ENCODE measurements around the gene USF2. TPM values are rescaled to one million over a fixed set of nuclear protein-coding genes. Genes with fewer than 3 reads are reported as not detected.

USF2 gene
- total RNA-seq, 3 donors from 2014 or later, result 72.7 to 117 (median 77.3) TPM

GRCh38 chr19:35288906-35289305, 20.1 kb downstream of the USF2 start:
- no peak for TF ChIP-seq POLR2A (IDR thresholded peaks at IDR 0.05)
- Histone ChIP-seq H3K27ac (no peak overlapping the region), H3K27me3 (peaks cover 0 to 11% of the 10 kb centered on the region in 2 donors), H3K36me3 (no peaks in the 10 kb centered on the region), H3K4me3 (no peak overlapping the region), H3K4me1 (no peaks in the 10 kb centered on the region), H3K9me3 (no peaks in the 10 kb centered on the region)
- no peak for DNase-seq (ENCODE audit: low spot score in 2 of 2)
- intact Hi-C loops (cut with DNase I; ENCODE audit: low total_unique reads), result no loop called here

- TF ChIP-seq CTCF (IDR thresholded peaks at IDR 0.05), result no peak
- no peak for TF ChIP-seq POLR2AphosphoS5 (IDR thresholded peaks at IDR 0.05)
- no peak for TF ChIP-seq POLR2A (IDR thresholded peaks at IDR 0.05)
- intact Hi-C loops (cut with DNase I; ENCODE audit: low total_unique reads), result no loop called here
- Histone ChIP-seq H3K27me3 (peaks cover 0 to 11% of the 10 kb centered on the region in 2 donors), H3K36me3 (no peaks in the 10 kb centered on the region), H3K9me3 (no peaks in the 10 kb centered on the region), H3K4me3 (no peak overlapping the region), H3K4me1 (no peaks in the 10 kb centered on the region), H3K27ac (no peak overlapping the region)
- DNase-seq (ENCODE audit: low spot score in 2 of 2), result no peak
These were observed 21.8 kb downstream of the USF2 start for GRCh38 chr19:35290381-35291127.

- H3K27me3 ChIP-seq, result peaks cover 0 to 11% of the 10 kb centered on the region in 2 donors
- intact Hi-C loops (cut with DNase I; ENCODE audit: low total_unique reads), result no loop called here
- no peaks in the 10 kb centered on the region for H3K9me3 ChIP-seq
- H3K36me3 ChIP-seq, result no peaks in the 10 kb centered on the region
- no peak overlapping the region for H3K4me3 ChIP-seq
- H3K4me1 ChIP-seq, result no peaks in the 10 kb centered on the region
- no peak for DNase-seq (ENCODE audit: low spot score in 2 of 2)
- no peak for TF ChIP-seq POLR2A (IDR thresholded peaks at IDR 0.05)
- H3K27ac ChIP-seq, result no peak overlapping the region
These were observed 22.5 kb downstream of the USF2 start for GRCh38 chr19:35291259-35291658.

GRCh38 chr19:35291916-35292315, 23.2 kb downstream of the USF2 start, which contains the start of gene MAG:
Gene MAG (plus strand): TSS chr19:35292161. CDS start chr19:35295409, 3,248 bp downstream.
- no peak for DNase-seq (ENCODE audit: low spot score in 2 of 2)
- H3K4me3 ChIP-seq, result no peak within 1 kb of the TSS
- peaks cover 0 to 11% of the 10 kb centered on the region in 2 donors for H3K27me3 ChIP-seq
- intact Hi-C loops (cut with DNase I; ENCODE audit: low total_unique reads), result no loop called here
- no peaks in the 10 kb centered on the region for H3K36me3 ChIP-seq
- no peak within 1 kb of the TSS for H3K27ac ChIP-seq
- no peaks in the 10 kb centered on the region for H3K4me1 ChIP-seq
- no peaks in the 10 kb centered on the region for H3K9me3 ChIP-seq
- TF ChIP-seq CTCF (IDR thresholded peaks at IDR 0.05) (no peak), POLR2AphosphoS5 (IDR thresholded peaks at IDR 0.05) (no peak), POLR2A (IDR thresholded peaks at IDR 0.05) (no peak)

- Histone ChIP-seq H3K27me3 (peaks cover 0 to 11% of the 10 kb centered on the region in 2 donors), H3K4me3 (no peak overlapping the region), H3K4me1 (no peaks in the 10 kb centered on the region), H3K36me3 (no peaks in the 10 kb centered on the region), H3K9me3 (no peaks in the 10 kb centered on the region), H3K27ac (no peak overlapping the region)
- no peak for DNase-seq (ENCODE audit: low spot score in 2 of 2)
- TF ChIP-seq POLR2A (IDR thresholded peaks at IDR 0.05) (no peak), CTCF (IDR thresholded peaks at IDR 0.05) (no peak), POLR2AphosphoS5 (IDR thresholded peaks at IDR 0.05) (no peak)
- intact Hi-C loops (cut with DNase I; ENCODE audit: low total_unique reads), result no loop called here
These were observed 23.9 kb downstream of the USF2 start for GRCh38 chr19:35292421-35293362.

GRCh38 chr19:35293363-35293739, 24.6 kb downstream of the USF2 start:
- H3K27ac ChIP-seq, result no peak overlapping the region
- no peaks in the 10 kb centered on the region for H3K9me3 ChIP-seq
- H3K36me3 ChIP-seq, result no peaks in the 10 kb centered on the region
- intact Hi-C loops (cut with DNase I; ENCODE audit: low total_unique reads), result no loop called here
- no peaks in the 10 kb centered on the region for H3K4me1 ChIP-seq
- H3K27me3 ChIP-seq, result peaks cover 0 to 11% of the 10 kb centered on the region in 2 donors
- H3K4me3 ChIP-seq, result no peak overlapping the region
- TF ChIP-seq POLR2A (IDR thresholded peaks at IDR 0.05) (no peak), POLR2AphosphoS5 (IDR thresholded peaks at IDR 0.05) (no peak), CTCF (IDR thresholded peaks at IDR 0.05) (no peak)
- DNase-seq (ENCODE audit: low spot score in 2 of 2), result no peak
